ENCODE measurements around the gene ZMYND8.
"Not testable (repeated sequence)": the region's sequence is repeated elsewhere in the genome, so short reads cannot be mapped to it uniquely, and the experiment has no call there.

Gene ZMYND8

DNA sequence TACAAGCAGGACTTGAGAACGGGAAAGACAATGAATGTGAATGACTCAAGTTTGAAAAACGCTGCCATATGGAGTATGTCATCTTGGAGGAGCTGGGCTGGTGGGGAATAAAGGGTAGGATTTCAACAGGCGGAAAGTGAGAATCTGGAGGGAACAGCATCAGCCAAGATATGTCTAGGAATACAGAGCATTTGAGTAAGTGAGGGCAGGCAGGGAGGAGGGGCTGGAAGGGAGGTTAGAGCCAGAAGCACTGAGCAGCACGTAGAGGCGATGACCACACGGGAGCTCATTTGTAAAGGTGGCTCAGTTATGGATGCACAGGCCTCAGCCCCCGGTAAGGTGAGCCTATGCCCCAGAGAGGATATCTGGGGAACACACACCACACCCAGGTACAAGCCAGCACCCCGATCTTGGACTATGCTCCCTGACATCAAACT lies 115.1 kb downstream of the ZMYND8 start:
- DNase-seq: no peak

DNA sequence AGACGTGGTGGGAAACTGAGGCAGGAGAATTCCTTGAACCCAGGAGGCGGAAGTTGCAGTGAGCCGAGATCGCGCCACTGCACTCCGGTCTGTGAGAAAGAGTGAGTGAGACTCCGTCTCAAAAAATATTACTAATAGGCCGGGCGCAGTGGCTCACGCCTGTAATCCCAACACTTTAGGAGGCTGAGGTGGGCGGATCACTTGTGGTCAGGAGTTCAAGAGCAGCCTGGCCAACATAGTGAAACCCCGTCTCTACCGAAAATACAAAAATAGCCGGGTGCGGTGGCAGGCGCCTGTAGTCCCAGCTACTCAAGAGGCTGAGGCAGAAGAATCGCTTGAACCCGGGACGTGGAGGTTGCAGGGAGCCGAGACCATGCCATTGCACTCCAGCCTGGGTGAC lies 116.4 kb downstream of the ZMYND8 start:
- DNase-seq: not testable (repeated sequence)

- no peak for DNase-seq
Measured at GRCh38 chr20:47239719-47240067, 116.8 kb downstream of the ZMYND8 start.

- DNase-seq: no peak
Measured at GRCh38 chr20:47238780-47239718, 117.5 kb downstream of the ZMYND8 start.

DNA sequence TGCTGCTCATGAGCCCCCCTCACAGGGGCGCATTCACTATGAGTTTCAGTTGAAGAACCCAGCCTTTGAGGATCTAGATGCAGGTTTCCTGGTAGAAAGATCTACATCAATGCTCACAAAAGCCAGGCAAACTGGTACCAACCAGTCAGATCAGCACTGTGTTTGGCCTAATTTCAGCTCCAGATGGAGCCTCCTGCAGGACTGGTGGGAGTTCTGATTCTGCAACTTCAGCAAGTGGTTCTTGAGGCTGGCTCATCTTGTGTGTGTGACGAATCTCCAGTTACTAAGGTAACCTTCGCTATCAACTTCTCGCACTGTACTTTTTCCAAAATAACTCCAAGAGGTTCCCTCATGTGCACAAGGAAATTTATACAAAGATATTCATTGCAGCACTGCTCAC lies 118.8 kb downstream of the ZMYND8 start:
- DNase-seq: no peak

GRCh38 chr20:47236639-47236900 lies 119.9 kb downstream of the ZMYND8 start:
- DNase-seq: no peak

GRCh38 chr20:47235853-47236638 lies 120.5 kb downstream of the ZMYND8 start:
- DNase-seq: no peak

- DNase-seq: no peak
Measured at GRCh38 chr20:47235111-47235510, 121.4 kb downstream of the ZMYND8 start.

DNA sequence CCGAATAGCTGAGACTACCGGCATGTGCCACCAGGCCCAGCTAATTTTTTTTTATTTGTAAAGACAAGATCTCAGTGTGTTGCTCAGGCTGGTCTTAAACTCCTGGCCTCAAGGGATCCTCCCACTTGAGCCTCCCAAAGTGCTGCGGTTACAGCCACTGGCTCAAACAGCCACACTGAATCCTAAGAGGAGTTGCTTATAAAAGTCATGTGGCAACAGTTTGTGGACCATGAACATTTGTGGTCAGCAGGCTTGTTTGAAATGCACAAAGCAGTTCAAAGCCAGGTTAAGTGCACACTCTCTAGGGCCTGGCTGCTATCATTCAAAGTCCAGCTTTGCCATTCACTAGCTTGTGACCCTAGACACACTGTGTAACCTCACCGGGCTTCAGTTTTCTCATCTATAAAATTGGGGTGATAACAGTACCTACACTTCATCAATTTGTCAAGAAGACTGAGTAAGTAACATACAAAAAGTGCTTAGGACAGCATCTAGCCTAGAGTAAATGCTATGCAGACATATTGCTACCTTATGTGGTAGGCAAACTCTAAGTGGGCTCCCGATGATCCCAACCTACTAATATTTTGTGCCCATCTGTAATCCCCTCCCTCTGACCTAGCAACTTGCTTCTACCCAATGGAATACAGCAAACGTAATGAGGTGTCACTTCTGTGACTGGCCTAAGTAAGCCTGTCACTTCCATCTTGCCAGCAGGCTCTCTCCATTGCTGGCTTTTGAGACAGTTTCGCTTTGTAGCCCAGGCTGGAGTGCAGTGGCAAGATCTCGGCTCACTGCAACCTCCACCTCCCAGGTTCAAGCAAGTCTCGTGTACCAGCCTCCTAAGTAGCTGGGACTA lies 122.9 kb downstream of the ZMYND8 start:
- DNase-seq: no peak

- no peak for DNase-seq
Measured at GRCh38 chr20:47232518-47232917, 124.0 kb downstream of the ZMYND8 start.

DNA sequence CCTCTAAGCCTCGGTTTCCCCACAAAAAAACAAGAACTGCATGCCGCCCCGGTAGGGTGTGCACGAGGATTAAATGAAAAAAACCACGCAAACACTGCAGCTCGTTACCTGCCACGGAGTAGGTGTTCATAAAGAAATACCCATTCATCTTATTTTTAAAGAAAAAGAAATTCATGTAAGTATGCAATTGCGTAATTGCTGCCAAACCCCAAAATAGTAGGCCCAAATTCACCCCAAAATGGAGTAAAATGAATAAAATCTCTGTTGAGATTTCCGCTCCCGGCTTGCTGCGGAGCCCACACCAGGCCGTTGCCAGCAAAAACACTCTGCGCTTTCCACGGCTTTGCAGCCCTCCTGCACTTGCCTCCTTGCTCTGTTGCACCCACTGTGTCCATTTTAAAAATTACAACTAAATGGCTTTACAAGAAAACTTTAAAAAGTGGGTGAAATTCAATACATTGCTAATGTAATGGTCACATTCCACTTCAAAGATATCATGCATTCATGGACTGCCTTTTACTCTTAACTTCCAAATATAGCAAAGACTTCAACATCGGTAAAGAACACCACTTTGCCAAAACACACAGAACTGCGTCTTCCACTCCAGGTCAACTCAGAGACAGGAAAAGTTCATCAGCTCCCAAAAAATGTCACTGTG lies 125.0 kb downstream of the ZMYND8 start:
- no peak for DNase-seq

DNA sequence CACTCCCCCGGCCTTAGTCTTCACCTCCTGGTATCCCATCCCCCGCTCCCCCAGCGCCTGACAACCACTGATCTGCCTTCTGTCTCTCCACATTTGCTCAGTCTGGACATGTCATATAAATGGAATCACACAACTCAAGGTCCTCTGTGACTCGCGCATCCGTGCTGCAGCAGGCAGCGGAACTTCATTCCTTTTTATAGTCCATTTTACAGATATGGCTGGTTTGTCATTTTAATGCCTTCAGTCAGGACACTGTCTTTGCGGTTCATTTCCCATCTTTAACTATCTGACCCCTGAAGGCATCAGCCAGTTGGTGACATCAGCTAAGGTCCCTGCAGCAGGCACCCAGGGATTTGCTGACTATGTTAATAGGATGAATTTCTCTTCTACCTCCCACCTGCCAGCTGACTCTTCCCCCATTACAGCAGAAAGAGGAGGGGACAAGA lies 125.7 kb downstream of the ZMYND8 start:
- DNase-seq: no peak

DNA sequence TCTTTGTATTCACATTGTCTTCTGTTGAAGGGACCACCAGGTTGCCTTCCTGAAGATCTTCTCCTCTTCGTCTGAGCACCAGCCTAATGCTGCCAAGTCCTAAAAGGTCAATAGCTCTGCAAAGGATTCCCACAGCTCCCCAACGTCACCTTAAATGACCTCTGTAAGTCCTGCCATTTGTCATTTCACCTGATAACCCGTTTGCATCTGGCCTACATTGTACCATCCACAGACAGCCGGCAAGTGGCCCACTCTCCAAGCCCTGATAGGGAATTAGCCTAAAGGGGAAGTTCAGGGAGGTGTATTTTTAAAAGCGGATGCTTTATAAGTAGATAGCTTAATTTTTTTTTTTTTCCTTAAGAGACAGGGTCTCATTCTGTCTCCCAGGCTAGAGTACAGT lies 127.8 kb downstream of the ZMYND8 start:
- no peak for DNase-seq

DNA sequence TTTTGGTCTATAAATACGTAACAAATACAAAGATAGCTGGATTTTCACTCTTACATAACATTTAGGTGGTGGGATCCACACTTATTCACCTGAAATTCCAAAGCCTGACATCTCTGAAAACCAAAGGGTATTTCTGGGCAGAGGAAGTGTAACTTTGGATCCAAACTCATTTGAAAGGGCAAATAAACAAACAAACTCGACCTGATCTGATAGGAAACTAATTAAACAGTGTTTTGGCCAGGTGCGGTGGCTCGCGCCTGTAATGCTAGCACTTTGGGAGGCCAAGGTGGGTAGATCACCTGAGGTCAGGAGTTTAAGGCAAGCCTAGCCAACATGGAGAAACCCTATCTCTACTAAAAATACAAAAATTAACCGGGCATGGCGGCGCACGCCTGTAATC lies 128.9 kb downstream of the ZMYND8 start:
- DNase-seq: no peak

DNA sequence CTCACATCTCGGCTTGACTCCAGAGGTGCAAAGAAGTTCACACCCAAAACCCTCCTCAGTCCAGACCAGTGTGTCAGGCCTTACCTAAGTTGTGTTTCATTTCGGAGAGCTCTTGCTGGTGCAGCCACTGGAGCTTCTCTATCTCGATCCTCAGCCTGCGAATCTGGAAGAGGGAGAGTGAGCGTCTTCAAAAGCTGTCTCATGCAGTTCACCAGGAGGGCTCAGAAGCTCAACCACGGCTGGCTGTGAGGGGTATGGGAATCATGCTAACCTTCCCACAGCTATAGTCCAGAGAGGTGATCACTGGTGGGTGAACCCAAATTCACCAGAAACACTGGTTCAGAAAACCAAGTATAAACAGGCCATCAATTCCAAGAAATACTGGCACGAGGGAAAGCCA lies 129.4 kb downstream of the ZMYND8 start:
- no peak for DNase-seq

DNA sequence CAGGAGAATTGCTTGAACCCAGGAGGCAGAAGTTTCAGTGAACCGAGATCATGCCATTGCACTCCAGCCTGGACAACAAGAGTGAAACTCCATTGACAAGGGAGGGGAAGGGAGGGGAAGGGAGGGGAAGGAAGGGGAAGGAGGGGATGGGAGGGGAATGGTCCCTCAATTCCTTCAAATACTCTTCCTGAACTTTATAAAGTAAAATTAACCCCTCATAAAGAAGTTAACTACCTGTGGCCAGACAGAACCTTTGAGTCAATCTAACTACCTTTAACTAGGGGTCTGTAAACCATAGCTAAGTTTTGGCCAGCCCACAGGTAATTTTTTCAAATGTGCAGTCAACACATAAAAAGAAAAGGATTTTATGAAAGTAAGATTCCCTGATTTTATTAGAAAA lies 131.0 kb downstream of the ZMYND8 start:
- no peak for DNase-seq

DNA sequence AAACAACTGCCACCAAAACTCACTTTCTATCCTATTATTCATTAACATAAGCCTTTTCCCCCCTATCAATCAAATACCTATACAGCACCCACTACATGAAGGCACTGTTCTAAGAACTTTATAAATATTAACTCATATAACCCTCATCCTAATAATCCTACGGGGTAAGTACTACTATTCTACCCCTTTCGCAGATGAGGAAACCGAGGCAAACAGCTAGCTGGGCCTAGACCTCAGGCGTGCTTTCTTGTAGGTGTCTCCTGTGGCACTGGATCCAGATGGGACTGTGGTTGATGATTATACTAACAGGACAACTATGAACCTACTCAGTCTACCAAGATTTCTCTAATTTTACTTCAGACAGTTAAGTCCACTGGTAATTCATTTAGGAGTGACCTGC lies 131.6 kb downstream of the ZMYND8 start:
- DNase-seq: no peak

- DNase-seq: no peak
Measured at GRCh38 chr20:47224300-47224791, 132.2 kb downstream of the ZMYND8 start.

DNA sequence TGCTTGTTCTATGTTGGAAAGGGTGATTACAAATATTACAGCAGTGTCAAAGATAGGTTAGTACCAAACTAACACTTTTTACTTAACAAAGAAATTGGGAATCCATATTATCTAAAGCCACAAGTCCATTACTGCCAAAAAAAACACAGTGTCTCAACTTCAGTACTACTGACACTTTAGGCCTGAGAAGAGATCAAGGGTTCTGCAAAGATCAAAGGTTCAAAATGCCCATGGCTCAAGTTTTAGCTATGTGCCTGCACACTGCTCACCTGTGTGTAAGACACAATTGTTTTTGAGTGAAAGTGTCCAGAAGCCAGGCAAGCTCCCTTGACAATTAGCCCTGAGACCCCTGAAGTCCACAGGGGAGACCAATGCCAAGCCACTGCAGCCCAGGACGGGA lies 132.6 kb downstream of the ZMYND8 start:
- DNase-seq: no peak

GRCh38 chr20:47222468-47223119 lies 133.9 kb downstream of the ZMYND8 start:
- no peak for DNase-seq

- DNase-seq: no peak
Measured at GRCh38 chr20:47221036-47221625, 135.4 kb downstream of the ZMYND8 start.

DNA sequence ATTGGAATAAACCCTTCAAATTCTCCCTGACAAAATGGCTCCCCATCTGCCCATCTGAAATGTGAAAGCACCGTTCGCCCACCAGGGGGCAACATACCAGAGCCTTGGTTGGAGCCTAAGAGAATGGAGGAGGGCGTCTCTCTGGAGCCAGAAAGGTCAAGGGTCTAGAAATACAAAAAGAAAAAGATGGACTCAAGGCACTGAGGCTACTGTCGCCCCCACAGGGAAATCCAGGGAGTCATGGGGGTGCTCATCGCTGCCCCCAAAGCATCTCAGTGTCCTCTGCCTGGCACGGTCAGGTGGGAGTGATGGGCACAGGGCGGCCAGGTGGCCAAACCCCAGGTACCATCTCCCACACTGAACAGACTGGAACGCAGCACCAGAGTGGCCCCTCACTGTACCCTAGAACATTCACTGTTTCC lies 136.3 kb downstream of the ZMYND8 start:
- DNase-seq: no peak

Data from NCI-H2029 (cell line).